CD4-positive, alpha-beta T cell treated with Interferon gamma for 1 hour (primary cell): ENCODE results near the gene ITGA11.
"Not testable (repeated sequence)": the region's sequence is repeated elsewhere in the genome, so short reads cannot be mapped to it uniquely, and the experiment has no call there.

Source experiments
- DNase-seq: peaks from one replicate; pipeline ENCODE4 v3.0.0-alpha.2; 2020

Gene ITGA11

GRCh38 chr15:68424754-68425390 is 7.1 kb downstream of the ITGA11 start:
- no peak for DNase-seq

DNA sequence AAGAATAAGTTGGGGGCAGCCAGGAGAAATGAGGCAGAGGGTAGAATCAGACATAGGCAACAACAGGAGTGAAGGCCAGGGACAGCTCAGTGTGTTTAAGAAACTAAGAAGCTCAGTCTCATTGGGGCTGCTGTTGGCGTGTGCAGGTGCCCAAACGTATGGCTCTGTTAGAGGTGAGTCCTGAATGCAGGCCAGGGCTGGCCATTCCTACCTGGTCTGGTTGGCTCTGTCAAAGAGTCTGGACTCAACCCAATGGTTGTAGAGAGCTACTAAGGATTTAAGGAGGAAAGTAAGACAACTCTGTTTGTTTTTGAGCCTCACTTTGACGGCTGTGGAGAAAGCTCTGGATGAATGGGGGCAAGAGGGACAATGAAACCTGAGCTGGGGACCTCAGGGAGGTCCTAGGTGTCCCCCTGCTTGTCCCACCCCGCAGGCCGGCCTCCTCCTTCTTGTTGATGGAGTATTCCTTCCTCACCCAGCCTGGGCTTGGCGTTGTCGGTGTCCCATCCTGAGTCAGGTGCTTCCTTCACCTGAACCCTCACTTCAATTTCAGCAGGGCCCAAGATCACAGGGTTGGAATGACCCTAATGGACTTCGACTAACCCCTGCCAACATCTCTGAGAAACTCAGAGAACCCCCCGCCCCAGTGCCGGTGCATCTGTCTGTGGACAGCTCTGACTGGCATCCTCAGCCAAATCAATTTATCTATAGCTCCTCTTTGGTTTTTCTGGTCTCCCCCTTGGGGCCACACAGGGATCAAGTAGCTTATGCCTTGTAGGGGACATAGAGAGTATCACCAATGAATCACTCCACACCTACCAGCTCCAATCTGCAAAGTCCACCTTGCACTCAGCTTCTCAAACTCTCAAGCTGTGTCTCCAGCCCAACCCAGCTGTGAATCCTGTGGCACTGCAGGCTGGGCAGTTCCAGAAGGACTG is 8.3 kb downstream of the ITGA11 start:
- DNase-seq = no peak

- not testable (repeated sequence) for DNase-seq
Measured at GRCh38 chr15:68422403-68423145, 9.4 kb downstream of the ITGA11 start.

GRCh38 chr15:68421798-68422402 is 10.1 kb downstream of the ITGA11 start:
- DNase-seq = no peak

- no peak for DNase-seq
Measured at GRCh38 chr15:68421115-68421551, 10.8 kb downstream of the ITGA11 start.

DNA sequence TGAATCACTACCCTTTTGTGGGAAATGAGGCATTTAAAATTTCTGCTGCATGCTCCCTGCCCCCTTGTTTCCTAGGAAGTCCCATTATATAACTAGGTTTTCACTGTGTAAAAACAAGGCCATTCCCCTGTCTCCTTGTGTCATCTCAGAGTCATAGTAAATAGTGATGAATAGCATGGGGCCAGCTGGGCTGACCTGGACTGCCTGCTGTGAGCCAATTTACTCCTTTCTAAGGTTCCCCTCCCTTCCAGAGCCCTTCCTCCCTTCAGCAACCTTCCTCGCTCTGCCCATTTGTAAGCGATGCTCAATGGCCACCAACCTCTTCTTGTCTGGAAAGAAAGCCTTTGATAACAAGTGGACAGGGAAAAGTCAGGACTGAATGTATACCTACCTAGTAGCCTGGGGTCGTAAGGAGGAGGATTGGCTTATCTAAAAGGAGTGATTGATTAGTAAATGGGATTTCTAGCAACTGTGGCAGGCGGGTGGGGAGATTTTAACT is 11.7 kb downstream of the ITGA11 start:
- DNase-seq = no peak

- no peak for DNase-seq
Measured at GRCh38 chr15:68419301-68420175, 12.4 kb downstream of the ITGA11 start.

GRCh38 chr15:68418611-68419161 is 13.3 kb downstream of the ITGA11 start:
- DNase-seq = no peak

- no peak for DNase-seq
Measured at GRCh38 chr15:68417897-68418296, 14.1 kb downstream of the ITGA11 start.

GRCh38 chr15:68417051-68417450 is 14.9 kb downstream of the ITGA11 start:
- DNase-seq = no peak

- DNase-seq = no peak
Measured at GRCh38 chr15:68416158-68416535, 15.8 kb downstream of the ITGA11 start.

DNA sequence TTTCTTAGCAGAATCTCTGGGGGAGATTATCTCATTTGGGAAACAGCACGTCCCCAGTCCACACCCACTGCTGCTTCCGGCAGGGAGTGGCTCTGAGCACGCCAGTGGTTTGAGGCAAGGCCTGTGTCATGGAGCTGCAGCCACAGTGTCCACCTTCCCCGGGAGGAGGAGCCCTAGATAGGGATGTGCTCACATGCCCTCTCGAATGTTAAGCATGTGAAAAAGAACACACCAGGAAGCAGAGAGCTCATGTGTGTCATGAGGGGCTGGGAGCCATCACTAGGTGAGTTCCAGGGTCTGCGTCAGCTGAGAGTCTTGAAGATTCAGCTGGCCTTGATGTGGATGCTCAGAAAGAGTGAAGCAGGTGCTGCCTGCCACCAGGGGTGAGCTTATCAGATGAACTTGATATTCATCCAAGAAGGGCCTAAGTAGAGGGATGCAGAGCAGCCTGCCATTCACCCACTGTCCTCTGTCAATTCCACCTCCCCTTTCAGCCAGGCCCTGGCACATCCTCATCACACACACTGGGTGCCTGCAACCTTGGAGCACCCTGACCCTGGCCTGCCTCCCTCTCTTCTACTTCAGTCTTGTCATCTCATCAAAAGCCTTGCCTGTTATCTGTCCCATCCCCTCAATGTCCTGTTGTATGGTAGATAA is 16.3 kb downstream of the ITGA11 start:
- no peak for DNase-seq

DNA sequence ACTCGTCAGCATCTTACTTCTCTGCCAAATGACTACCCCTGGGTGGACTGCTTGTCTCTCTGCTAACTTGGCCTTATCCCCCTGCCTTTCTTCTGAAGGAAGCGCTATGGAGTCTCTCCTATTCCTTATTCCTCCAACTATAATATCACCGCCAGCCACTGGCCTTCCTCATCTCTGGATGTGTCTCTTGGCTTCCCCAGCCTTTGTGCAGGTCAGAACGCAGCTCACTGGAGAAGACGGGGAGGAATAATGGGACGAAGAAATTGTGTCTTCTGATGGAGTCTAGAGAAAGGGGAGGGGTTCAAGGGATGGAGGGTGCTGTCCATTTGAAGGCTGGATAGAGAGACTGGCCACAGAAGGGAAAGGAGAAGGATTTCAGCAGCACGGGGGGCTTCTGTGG is 16.9 kb downstream of the ITGA11 start:
- DNase-seq = no peak

DNA sequence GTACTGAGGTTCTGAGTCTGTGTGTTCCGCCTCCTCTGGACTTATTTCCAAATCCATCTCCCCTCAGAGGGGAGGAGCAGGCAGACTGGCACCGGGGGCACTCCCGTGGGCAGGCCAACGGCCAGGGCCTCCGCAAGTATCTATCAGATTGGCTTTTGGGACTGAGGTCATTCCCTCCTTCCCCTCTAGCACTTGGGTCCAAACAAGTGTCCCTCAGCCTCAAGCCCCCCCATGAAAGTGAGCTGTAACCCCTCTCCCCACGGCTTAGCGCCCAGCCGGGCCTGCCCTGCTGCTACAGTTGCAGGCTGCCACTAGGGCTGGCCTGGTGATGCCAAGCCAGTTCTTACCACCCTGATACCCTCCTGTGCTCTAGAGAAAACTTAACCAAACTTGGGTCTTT is 17.4 kb downstream of the ITGA11 start:
- DNase-seq = no peak

- no peak for DNase-seq
Measured at GRCh38 chr15:68414206-68414555, 17.8 kb downstream of the ITGA11 start.

- no peak for DNase-seq
Measured at GRCh38 chr15:68413363-68414205, 18.4 kb downstream of the ITGA11 start.

- no peak for DNase-seq
Measured at GRCh38 chr15:68412218-68412617, 19.7 kb downstream of the ITGA11 start.

GRCh38 chr15:68411735-68412134 is 20.2 kb downstream of the ITGA11 start:
- no peak for DNase-seq

DNA sequence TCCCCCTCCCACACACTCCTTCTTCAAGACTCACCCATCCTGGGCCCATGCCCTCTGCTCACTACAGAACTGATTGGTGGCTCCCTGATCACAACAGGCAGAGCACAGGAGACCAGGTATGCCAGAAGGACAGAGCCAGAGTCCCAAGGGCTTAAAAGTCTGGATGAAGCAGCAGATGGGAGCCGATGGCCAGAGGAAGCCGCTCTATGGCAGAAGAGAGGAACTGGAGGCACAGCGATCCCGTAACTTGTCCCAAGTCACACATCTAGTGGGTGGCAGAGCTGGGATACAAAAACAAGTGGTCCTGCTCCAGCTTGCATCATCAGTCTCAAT is 20.7 kb downstream of the ITGA11 start:
- DNase-seq = no peak
